Stimulated activated memory B cell treated with anti-CD40 and anti-IgM and Interleukin-4, amounts not matched to agents 10 μg/mL and 1 μg/mL and 100 μg/mL, for 72 hours (primary cell): ENCODE data around the gene KCNN3.

Experiments used
- ATAC-seq: fragments of 150-1000 bp; cut with Tn5 transposase; 2 replicates; pipeline ENCODE4 v1.10.0; 2021
- H3K27ac Mint-ChIP-seq: one replicate; pipeline ENCODE4 v1.8.0; 2022; ENCODE audit warnings: mild to moderate bottlenecking, mixed read lengths
- H3K27me3 Mint-ChIP-seq: one replicate; pipeline ENCODE4 v1.8.0; 2022; ENCODE audit warnings: mixed read lengths
- H3K36me3 Mint-ChIP-seq: one replicate; pipeline ENCODE4 v1.8.0; 2022; ENCODE audit warnings: mixed read lengths
- H3K4me1 Mint-ChIP-seq: one replicate; pipeline ENCODE4 v1.8.0; 2022; ENCODE audit warnings: mixed read lengths
- H3K4me3 Mint-ChIP-seq: one replicate; pipeline ENCODE4 v1.8.0; 2022; ENCODE audit warnings: mild to moderate bottlenecking, moderate library complexity, mixed read lengths
- H3K9me3 Mint-ChIP-seq: one replicate; pipeline ENCODE4 v1.8.0; 2022; ENCODE audit warnings: mixed read lengths

KCNN3 gene

GRCh38 chr1:154886281-154887015, 16.4 kb upstream of the KCNN3 start:
- Mint-ChIP-seq H3K27ac (no peak overlapping the region), H3K9me3 (no peaks in the 10 kb centered on the region), H3K4me1 (peaks cover 4% of the 10 kb centered on the region), H3K27me3 (no peaks in the 10 kb centered on the region), H3K36me3 (no peaks in the 10 kb centered on the region), H3K4me3 (no peak overlapping the region)
- no peak for ATAC-seq

GRCh38 chr1:154884869-154885701, 15.0 kb upstream of the KCNN3 start:
- no peak overlapping the region for H3K27ac Mint-ChIP-seq
- no peaks in the 10 kb centered on the region for H3K27me3 Mint-ChIP-seq
- no peak for ATAC-seq
- H3K4me3 Mint-ChIP-seq = no peak overlapping the region
- peaks cover 4% of the 10 kb centered on the region for H3K4me1 Mint-ChIP-seq
- H3K36me3 Mint-ChIP-seq = no peaks in the 10 kb centered on the region
- H3K9me3 Mint-ChIP-seq = no peaks in the 10 kb centered on the region

- Mint-ChIP-seq H3K27ac (no peak overlapping the region), H3K27me3 (no peaks in the 10 kb centered on the region), H3K36me3 (no peaks in the 10 kb centered on the region), H3K9me3 (no peaks in the 10 kb centered on the region), H3K4me3 (no peak overlapping the region), H3K4me1 (peaks cover 4% of the 10 kb centered on the region)
- no peak for ATAC-seq
Observed at GRCh38 chr1:154883919-154884868, 14.1 kb upstream of the KCNN3 start.

GRCh38 chr1:154881820-154882535, 11.9 kb upstream of the KCNN3 start:
- Mint-ChIP-seq H3K27me3 (no peaks in the 10 kb centered on the region), H3K27ac (no peak overlapping the region)

GRCh38 chr1:154880671-154881070, 10.6 kb upstream of the KCNN3 start:
- H3K27me3 Mint-ChIP-seq = no peaks in the 10 kb centered on the region
- no peaks in the 10 kb centered on the region for H3K36me3 Mint-ChIP-seq
- H3K9me3 Mint-ChIP-seq = no peaks in the 10 kb centered on the region
- no peak overlapping the region for H3K27ac Mint-ChIP-seq
- H3K4me1 Mint-ChIP-seq = no peaks in the 10 kb centered on the region
- H3K4me3 Mint-ChIP-seq = no peak overlapping the region
- no peak for ATAC-seq

More at GRCh38 chr1:154881820-154882535, 11.9 kb upstream of the KCNN3 start:
- H3K4me3 Mint-ChIP-seq = no peak overlapping the region
- H3K36me3 Mint-ChIP-seq = no peaks in the 10 kb centered on the region
- peaks cover 4% of the 10 kb centered on the region for H3K4me1 Mint-ChIP-seq
- no peaks in the 10 kb centered on the region for H3K9me3 Mint-ChIP-seq
- ATAC-seq = no peak

GRCh38 chr1:154879038-154879421, 8.9 kb upstream of the KCNN3 start:
- Mint-ChIP-seq H3K36me3 (no peaks in the 10 kb centered on the region), H3K9me3 (no peaks in the 10 kb centered on the region), H3K27me3 (no peaks in the 10 kb centered on the region), H3K4me1 (no peaks in the 10 kb centered on the region), H3K27ac (no peak overlapping the region), H3K4me3 (no peak overlapping the region)
- ATAC-seq = no peak

GRCh38 chr1:154878371-154879037, 8.4 kb upstream of the KCNN3 start:
- Mint-ChIP-seq H3K27me3 (no peaks in the 10 kb centered on the region), H3K9me3 (no peaks in the 10 kb centered on the region), H3K4me3 (no peak overlapping the region), H3K4me1 (no peaks in the 10 kb centered on the region), H3K27ac (no peak overlapping the region), H3K36me3 (no peaks in the 10 kb centered on the region)
- ATAC-seq = peak; percentile 88

- Mint-ChIP-seq H3K36me3 (no peaks in the 10 kb centered on the region), H3K27me3 (no peaks in the 10 kb centered on the region), H3K27ac (no peak overlapping the region), H3K9me3 (no peaks in the 10 kb centered on the region), H3K4me3 (no peak overlapping the region), H3K4me1 (no peaks in the 10 kb centered on the region)
- ATAC-seq = no peak
Observed at GRCh38 chr1:154877370-154877974, 7.4 kb upstream of the KCNN3 start.

GRCh38 chr1:154876842-154877369, 6.8 kb upstream of the KCNN3 start:
- ATAC-seq = no peak
- Mint-ChIP-seq H3K4me1 (no peaks in the 10 kb centered on the region), H3K27me3 (no peaks in the 10 kb centered on the region), H3K27ac (no peak overlapping the region), H3K4me3 (no peak overlapping the region), H3K9me3 (no peaks in the 10 kb centered on the region), H3K36me3 (no peaks in the 10 kb centered on the region)

- no peak overlapping the region for H3K27ac Mint-ChIP-seq
- H3K4me3 Mint-ChIP-seq = no peak overlapping the region
- no peaks in the 10 kb centered on the region for H3K36me3 Mint-ChIP-seq
- no peak for ATAC-seq
- H3K4me1 Mint-ChIP-seq = peaks cover 20% of the 10 kb centered on the region
- H3K9me3 Mint-ChIP-seq = no peaks in the 10 kb centered on the region
- H3K27me3 Mint-ChIP-seq = peaks cover 17% of the 10 kb centered on the region
Observed at GRCh38 chr1:154874465-154874864, 4.4 kb upstream of the KCNN3 start.

GRCh38 chr1:154873321-154873950, 3.4 kb upstream of the KCNN3 start:
- peaks cover 30% of the 10 kb centered on the region for H3K4me1 Mint-ChIP-seq
- no peak overlapping the region for H3K27ac Mint-ChIP-seq
- H3K9me3 Mint-ChIP-seq = no peaks in the 10 kb centered on the region
- no peak for ATAC-seq
- H3K27me3 Mint-ChIP-seq = peaks cover 27% of the 10 kb centered on the region
- no peak overlapping the region for H3K4me3 Mint-ChIP-seq
- H3K36me3 Mint-ChIP-seq = no peaks in the 10 kb centered on the region

- Mint-ChIP-seq H3K27me3 (peaks cover 36% of the 10 kb centered on the region), H3K9me3 (no peaks in the 10 kb centered on the region), H3K36me3 (no peaks in the 10 kb centered on the region), H3K4me1 (peaks cover 47% of the 10 kb centered on the region), H3K4me3 (no peak overlapping the region), H3K27ac (no peak overlapping the region)
- no peak for ATAC-seq
Observed at GRCh38 chr1:154871374-154871773, 1.3 kb upstream of the KCNN3 start.

- H3K4me3 Mint-ChIP-seq = no peak overlapping the region
- ATAC-seq = no peak
- peaks cover 54% of the 10 kb centered on the region for H3K4me1 Mint-ChIP-seq
- H3K9me3 Mint-ChIP-seq = no peaks in the 10 kb centered on the region
- H3K27me3 Mint-ChIP-seq = peaks cover 40% of the 10 kb centered on the region
- no peak overlapping the region for H3K27ac Mint-ChIP-seq
- H3K36me3 Mint-ChIP-seq = no peaks in the 10 kb centered on the region
Observed at GRCh38 chr1:154870734-154871133, 653 bp upstream of the KCNN3 start.
